SK-N-SH (cell line): ENCODE measurements around the gene NT5DC2.

ENCODE experiments used
- CTCF ChIP-seq: fragments of 200-600 bp; sonication (generic); IDR thresholded peaks from 2 replicates; pipeline ENCODE4 v1.6.1; 2017; ENCODE audit warnings: antibody characterized with exemption, mild to moderate bottlenecking, moderate library complexity
- GATA2 ChIP-seq: sonication (generic); formaldehyde crosslinking; IDR thresholded peaks from 2 replicates; pipeline ENCODE4 v1.5.0; 2020; ENCODE audit warnings: mild to moderate bottlenecking, missing genetic modification reagents
- POLR2AphosphoS5 ChIP-seq: IDR thresholded peaks from 2 replicates; pipeline ENCODE4 v1.6.1; 2012; ENCODE audit warnings: low read depth, low read length
- TAF1 ChIP-seq: IDR thresholded peaks from 2 replicates; pipeline ENCODE4 v1.6.1; 2012; ENCODE audit warnings: low read depth, mild to moderate bottlenecking, low read length, moderate library complexity, borderline replicate concordance

GRCh38 chr3:52502808-52503350 is 30.8 kb downstream of the NT5DC2 start:
- no peak for TF ChIP-seq GATA2 (CRISPR knock-in tag)
- no peak for TF ChIP-seq POLR2AphosphoS5
- no peak for TF ChIP-seq CTCF
- TF ChIP-seq TAF1: no peak
